ENCODE measurements around the gene ACSL5. TPM values are rescaled to one million over a fixed set of nuclear protein-coding genes. Genes with fewer than 3 reads are reported as not detected.

The ACSL5 gene
- total RNA-seq, 1 donor from 2014 or later, result 53.5 TPM

DNA sequence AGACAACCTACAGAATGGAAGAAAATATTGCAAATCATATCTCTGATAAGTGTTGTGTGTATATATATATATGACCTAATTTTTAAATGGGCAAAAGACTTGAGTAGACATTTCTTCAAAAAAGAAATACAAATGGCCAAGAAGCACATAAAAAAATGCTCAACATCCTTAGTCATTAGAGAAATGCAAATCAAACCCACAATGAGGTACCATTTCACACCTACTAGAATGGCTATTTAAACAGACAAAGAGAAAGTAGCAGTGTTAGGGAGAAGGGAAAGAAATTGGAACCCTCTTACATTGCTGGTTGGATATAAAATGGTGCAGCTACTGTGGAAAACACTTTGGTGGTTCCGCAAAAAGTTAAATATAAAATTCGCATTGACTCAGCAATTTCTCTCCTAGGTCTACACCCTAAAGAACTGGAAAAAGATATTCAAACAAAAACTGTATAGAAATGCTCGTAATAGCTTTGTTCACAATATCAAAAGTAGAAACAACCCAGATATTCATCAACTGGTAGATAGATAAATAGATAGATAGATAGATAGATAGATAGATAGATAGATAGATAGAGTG is 16.3 kb downstream of the ACSL5 start:
- intact Hi-C loops (cut with micrococcal nuclease), result no loop called here
- Mint-ChIP-seq H3K4me1 (peaks cover 37% of the 10 kb centered on the region), H3K36me3 (ENCODE audit: low read depth) (peaks cover 13% of the 10 kb centered on the region), H3K27ac (no peak overlapping the region), H3K4me3 (no peak overlapping the region), H3K27me3 (no peaks in the 10 kb centered on the region), H3K9me3 (no peaks in the 10 kb centered on the region)
- TF ChIP-seq, protein P1, sequence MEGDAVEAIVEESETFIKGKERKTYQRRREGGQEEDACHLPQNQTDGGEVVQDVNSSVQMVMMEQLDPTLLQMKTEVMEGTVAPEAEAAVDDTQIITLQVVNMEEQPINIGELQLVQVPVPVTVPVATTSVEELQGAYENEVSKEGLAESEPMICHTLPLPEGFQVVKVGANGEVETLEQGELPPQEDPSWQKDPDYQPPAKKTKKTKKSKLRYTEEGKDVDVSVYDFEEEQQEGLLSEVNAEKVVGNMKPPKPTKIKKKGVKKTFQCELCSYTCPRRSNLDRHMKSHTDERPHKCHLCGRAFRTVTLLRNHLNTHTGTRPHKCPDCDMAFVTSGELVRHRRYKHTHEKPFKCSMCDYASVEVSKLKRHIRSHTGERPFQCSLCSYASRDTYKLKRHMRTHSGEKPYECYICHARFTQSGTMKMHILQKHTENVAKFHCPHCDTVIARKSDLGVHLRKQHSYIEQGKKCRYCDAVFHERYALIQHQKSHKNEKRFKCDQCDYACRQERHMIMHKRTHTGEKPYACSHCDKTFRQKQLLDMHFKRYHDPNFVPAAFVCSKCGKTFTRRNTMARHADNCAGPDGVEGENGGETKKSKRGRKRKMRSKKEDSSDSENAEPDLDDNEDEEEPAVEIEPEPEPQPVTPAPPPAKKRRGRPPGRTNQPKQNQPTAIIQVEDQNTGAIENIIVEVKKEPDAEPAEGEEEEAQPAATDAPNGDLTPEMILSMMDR (IDR thresholded peaks at IDR 0.05), result no peak
- DNase-seq (no peak), ATAC-seq (ENCODE audit: low read depth) (no peak)
- POLR2A ChIA-PET, result interaction anchor here (0.6 kb wide), 1 partner anchor 12 kb away, joined by 9 read pairs; no protein-coding TSS in a partner anchor
- CTCF ChIA-PET, result no interaction called here

DNA sequence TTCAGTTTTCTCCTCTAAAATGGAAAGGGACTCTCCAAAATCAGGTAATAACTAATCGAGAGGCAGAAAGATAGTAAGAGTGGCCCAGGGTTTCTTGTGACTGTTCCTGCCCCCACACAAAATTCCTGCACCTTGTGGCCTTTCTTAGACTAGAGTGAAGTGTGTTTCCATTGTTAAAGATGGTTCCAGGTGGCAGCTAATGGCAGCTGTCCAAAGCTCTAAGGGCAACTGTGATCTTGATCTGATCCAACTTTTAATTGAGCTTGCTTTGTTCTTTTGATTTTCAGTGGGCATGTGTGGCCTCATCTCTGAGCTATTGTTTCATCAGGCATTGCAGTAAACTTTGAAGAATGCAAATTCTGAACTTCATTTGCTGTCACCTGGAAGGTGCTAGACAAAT is 19.4 kb downstream of the ACSL5 start:
- Mint-ChIP-seq H3K27ac (no peak overlapping the region), H3K27me3 (no peaks in the 10 kb centered on the region), H3K4me1 (peaks cover 22% of the 10 kb centered on the region), H3K9me3 (no peaks in the 10 kb centered on the region), H3K4me3 (no peak overlapping the region), H3K36me3 (ENCODE audit: low read depth) (peaks cover 10% of the 10 kb centered on the region)
- intact Hi-C loops (cut with micrococcal nuclease), result no loop called here
- ChIA-PET CTCF (no interaction called here), POLR2A (no interaction called here)
- DNase-seq, result no peak
- ATAC-seq (ENCODE audit: low read depth), result no peak
- TF ChIP-seq, protein P1 (IDR thresholded peaks at IDR 0.05), result no peak

DNA sequence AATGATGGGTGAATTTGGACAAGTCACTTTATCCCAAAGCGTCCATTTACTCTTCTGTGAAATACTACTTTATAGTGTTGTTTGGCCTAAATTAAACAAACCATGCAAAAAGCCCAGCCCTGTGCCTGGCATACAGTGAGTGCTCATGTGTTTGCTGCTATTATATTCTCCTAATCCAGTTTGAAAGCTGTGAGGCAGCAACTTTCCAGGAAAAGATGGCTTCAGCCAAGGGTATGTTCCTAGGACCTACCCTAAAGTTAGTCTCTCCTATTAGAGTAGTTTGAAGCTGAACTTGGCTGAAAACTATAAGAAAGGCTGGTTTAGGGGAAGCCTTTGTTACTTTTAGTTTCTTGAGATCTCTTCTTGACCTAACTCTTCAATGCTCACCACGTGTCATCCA is 19.9 kb downstream of the ACSL5 start:
- H3K4me1 Mint-ChIP-seq, result peaks cover 18% of the 10 kb centered on the region
- no peak overlapping the region for H3K4me3 Mint-ChIP-seq
- no peak overlapping the region for H3K27ac Mint-ChIP-seq
- TF ChIP-seq, protein P1 (IDR thresholded peaks at IDR 0.05), result no peak
- ATAC-seq (ENCODE audit: low read depth) (no peak), DNase-seq (no peak)
- H3K27me3 Mint-ChIP-seq, result no peaks in the 10 kb centered on the region
- H3K36me3 Mint-ChIP-seq (ENCODE audit: low read depth), result peaks cover 15% of the 10 kb centered on the region
- CTCF ChIA-PET, result no interaction called here
- intact Hi-C loops (cut with micrococcal nuclease), result no loop called here
- POLR2A ChIA-PET, result no interaction called here
- no peaks in the 10 kb centered on the region for H3K9me3 Mint-ChIP-seq

DNA sequence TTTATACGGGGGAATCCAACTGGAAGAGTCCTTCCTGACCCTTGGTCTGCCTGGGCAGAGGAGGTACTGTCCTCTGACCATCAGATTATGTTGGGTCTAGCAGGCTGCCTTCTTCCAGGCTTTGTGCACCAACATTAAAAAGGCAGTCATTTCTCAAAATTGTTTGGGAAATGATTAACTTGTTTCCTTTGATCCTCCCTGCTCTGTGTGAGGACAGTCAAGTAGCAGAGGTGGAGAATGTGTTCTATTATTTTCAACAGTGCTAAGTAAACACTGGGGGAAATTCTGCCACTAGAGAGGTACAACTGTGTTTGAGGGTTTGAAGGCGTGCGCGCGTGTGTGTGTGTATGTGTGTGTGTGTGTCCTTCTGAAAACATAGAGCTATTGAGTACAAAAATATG is 20.6 kb downstream of the ACSL5 start:
- peaks cover 22% of the 10 kb centered on the region for H3K36me3 Mint-ChIP-seq (ENCODE audit: low read depth)
- H3K27ac Mint-ChIP-seq, result no peak overlapping the region
- TF ChIP-seq, protein P1 (IDR thresholded peaks at IDR 0.05), result no peak
- intact Hi-C loops (cut with micrococcal nuclease), result no loop called here
- H3K27me3 Mint-ChIP-seq, result no peaks in the 10 kb centered on the region
- ChIA-PET CTCF (no interaction called here), POLR2A (no interaction called here)
- no peak for DNase-seq
- peaks cover 11% of the 10 kb centered on the region for H3K4me1 Mint-ChIP-seq
- no peaks in the 10 kb centered on the region for H3K9me3 Mint-ChIP-seq
- ATAC-seq (ENCODE audit: low read depth), result no peak
- H3K4me3 Mint-ChIP-seq, result no peak overlapping the region

DNA sequence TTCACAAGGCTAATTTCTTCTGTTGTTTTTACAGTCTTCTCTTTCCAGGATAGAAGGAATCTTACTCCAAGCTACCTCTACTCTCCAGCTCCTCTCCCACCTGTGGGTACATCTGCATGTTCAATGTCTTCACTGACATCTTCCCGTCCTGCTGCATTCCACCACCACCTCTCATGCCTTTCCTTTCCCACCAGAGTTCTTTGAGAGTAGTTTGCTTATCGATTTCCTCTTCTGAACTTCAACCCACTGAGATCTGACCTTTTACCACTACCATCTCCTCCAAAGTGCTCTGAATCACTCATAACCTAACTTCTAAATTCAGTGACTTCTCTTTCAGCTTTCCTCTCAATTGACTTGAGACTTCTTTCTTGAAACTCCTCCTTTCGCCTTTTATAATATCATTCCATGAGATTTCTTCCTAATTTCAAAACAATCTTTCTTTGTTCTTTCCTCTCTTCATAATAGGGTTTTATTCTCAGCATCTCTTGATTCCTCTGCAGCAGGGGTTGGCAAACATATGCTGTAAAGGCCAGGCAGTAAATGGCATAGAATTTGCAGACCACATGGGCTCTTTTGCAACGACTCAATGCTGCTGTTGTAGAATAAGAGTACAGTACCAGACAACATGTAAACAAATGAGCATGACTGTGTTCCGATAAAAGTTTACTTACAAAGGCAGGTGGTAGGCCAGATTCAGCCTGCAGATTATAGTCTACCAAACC is 22.1 kb downstream of the ACSL5 start:
- intact Hi-C loops (cut with micrococcal nuclease), result no loop called here
- ChIA-PET POLR2A (no interaction called here), CTCF (no interaction called here)
- no peaks in the 10 kb centered on the region for H3K9me3 Mint-ChIP-seq
- no peak overlapping the region for H3K4me3 Mint-ChIP-seq
- H3K27me3 Mint-ChIP-seq, result no peaks in the 10 kb centered on the region
- DNase-seq, result no peak
- TF ChIP-seq, protein P1 (IDR thresholded peaks at IDR 0.05), result no peak
- H3K27ac Mint-ChIP-seq, result no peak overlapping the region
- peaks cover 4% of the 10 kb centered on the region for H3K4me1 Mint-ChIP-seq
- H3K36me3 Mint-ChIP-seq (ENCODE audit: low read depth), result peaks cover 32% of the 10 kb centered on the region
- ATAC-seq (ENCODE audit: low read depth), result no peak
